Measurements from ENCODE around the gene KIFC1. TPM values are rescaled to one million over a fixed set of nuclear protein-coding genes. Genes with fewer than 3 reads are reported as not detected.

The KIFC1 gene
- total and polyA plus RNA-seq, 9 of the 15 experiments (the other 6 are each of a cell fraction or from before 2014, with no cell fraction given) = 1.3 to 95.2 (median 76.9) TPM

- TF ChIP-seq ZBTB33 (CRISPR knock-in tag; IDR thresholded peaks at IDR 0.05) (no peak), SMARCA5 (IDR thresholded peaks at IDR 0.05) (no peak), RBFOX2 (IDR thresholded peaks at IDR 0.05; ENCODE audit: low read depth, low read length) (peak; percentile 58; the same call in 1 of the 2 replicates), RFX7 (CRISPR knock-in tag; IDR thresholded peaks at IDR 0.05) (no peak), HMBOX1 (IDR thresholded peaks at IDR 0.05) (no peak), ZNF655 (CRISPR knock-in tag; IDR thresholded peaks at IDR 0.05) (no peak), E2F6 (IDR thresholded peaks at IDR 0.05; ENCODE audit: borderline replicate concordance in 1 of 2, extremely low read depth in 1 of 2, insufficient read depth in 1 of 2, insufficient read length in 1 of 2, low read depth in 1 of 2, low read length in 1 of 2, poor library complexity in 1 of 2, severe bottlenecking in 1 of 2) (no peak), THAP12 (CRISPR knock-in tag; IDR thresholded peaks at IDR 0.05) (no peak), KAT7 (CRISPR knock-in tag; IDR thresholded peaks at IDR 0.05; ENCODE audit: borderline replicate concordance) (0 out of 2 replicates have a peak, but pooled peaks have one; percentile 73), ZC3H11A (IDR thresholded peaks at IDR 0.05; ENCODE audit: low read depth, low read length) (no peak), SMAD4 (CRISPR knock-in tag; conservative IDR thresholded peaks at IDR 0.05) (no peak), ELK1 (CRISPR knock-in tag; IDR thresholded peaks at IDR 0.05) (no peak), RBM15 (IDR thresholded peaks at IDR 0.05; ENCODE audit: insufficient read depth, low read length) (no peak), RAD21 (CRISPR knock-in tag; conservative IDR thresholded peaks at IDR 0.05 in 1 of 2, IDR thresholded peaks at IDR 0.05 in 1 of 2) (no peak), USF2 (CRISPR knock-in tag; IDR thresholded peaks at IDR 0.05) (no peak)
Observed at GRCh38 chr6:33410711-33411631, 19.3 kb downstream of the KIFC1 start, which contains the start of gene PHF1 (continued).
